Activated naive CD4-positive, alpha-beta T cell (primary cell): ENCODE data around the gene S100A6.
"Not testable (repeated sequence)": the region's sequence is repeated elsewhere in the genome, so short reads cannot be mapped to it uniquely, and the experiment has no call there.

ENCODE experiments used
- DNase-seq, 4 experiments: peaks; one replicate each; lab custom pipeline; 2025; lab: John Stamatoyannopoulos, UW

The S100A6 gene

GRCh38 chr1:153563991-153564390, 28.2 kb upstream of the S100A6 start:
- no peak for DNase-seq

- no peak for DNase-seq
Measured at GRCh38 chr1:153563483-153563901, 27.7 kb upstream of the S100A6 start.

GRCh38 chr1:153562021-153562420, 26.2 kb upstream of the S100A6 start:
- not testable (repeated sequence) for DNase-seq

GRCh38 chr1:153561466-153561985, 25.7 kb upstream of the S100A6 start:
- no peak for DNase-seq

- no peak for DNase-seq
Measured at GRCh38 chr1:153560771-153561465, 25.1 kb upstream of the S100A6 start.

GRCh38 chr1:153560241-153560640, 24.4 kb upstream of the S100A6 start:
- DNase-seq, result no peak

- no peak for DNase-seq
Measured at GRCh38 chr1:153557877-153558276, 22.1 kb upstream of the S100A6 start.

GRCh38 chr1:153556348-153556747, 20.6 kb upstream of the S100A6 start:
- no peak for DNase-seq

- DNase-seq, result no peak
Measured at GRCh38 chr1:153553830-153554541, 18.2 kb upstream of the S100A6 start.

- DNase-seq, result no peak
Measured at GRCh38 chr1:153553096-153553495, 17.3 kb upstream of the S100A6 start.

- DNase-seq, result no peak
Measured at GRCh38 chr1:153552335-153552734, 16.5 kb upstream of the S100A6 start.

- no peak for DNase-seq
Measured at GRCh38 chr1:153550827-153551500, 15.2 kb upstream of the S100A6 start.

GRCh38 chr1:153550398-153550758, 14.6 kb upstream of the S100A6 start:
- no peak for DNase-seq

- DNase-seq, result no peak
Measured at GRCh38 chr1:153549741-153550397, 14.1 kb upstream of the S100A6 start.

GRCh38 chr1:153548722-153549688, 13.2 kb upstream of the S100A6 start, which contains the start of gene S100A3:
TSS of gene S100A3 (minus strand) at chr1:153549258. CDS start at chr1:153548485, 773 bp downstream.
- DNase-seq, result no peak

- no peak for DNase-seq
Measured at GRCh38 chr1:153547560-153548551, 12.1 kb upstream of the S100A6 start.

GRCh38 chr1:153546796-153547559, 11.2 kb upstream of the S100A6 start:
- DNase-seq, result no peak

- no peak for DNase-seq
Measured at GRCh38 chr1:153546371-153546770, 10.6 kb upstream of the S100A6 start.
